Thyroid gland (tissue), 4 donors: ENCODE results near the gene MYO1A.

Experiments
- POLR2A ChIP-seq, 2 donors: fragments of 450-650 bp; IDR thresholded peaks; one replicate each; pipeline ENCODE4 v1.6.1; 2017; ENCODE audit warnings: antibody characterized with exemption in 2 of 2, mild to moderate bottlenecking in 2 of 2, moderate library complexity in 1 of 2
- TF ChIP-seq, protein P1 (sequence below), 6 experiments: fragments of 200-600 bp in 3 of 6; fragments of 450-650 bp in 3 of 6; sonication (generic) in 3 of 6; IDR thresholded peaks; one replicate each; pipeline ENCODE4 v1.5.1; 2016 to 2019; ENCODE audit warnings: antibody characterized with exemption in 6 of 6, mild to moderate bottlenecking in 2 of 6, inconsistent platforms in 1 of 6, moderate library complexity in 1 of 6

DNA sequence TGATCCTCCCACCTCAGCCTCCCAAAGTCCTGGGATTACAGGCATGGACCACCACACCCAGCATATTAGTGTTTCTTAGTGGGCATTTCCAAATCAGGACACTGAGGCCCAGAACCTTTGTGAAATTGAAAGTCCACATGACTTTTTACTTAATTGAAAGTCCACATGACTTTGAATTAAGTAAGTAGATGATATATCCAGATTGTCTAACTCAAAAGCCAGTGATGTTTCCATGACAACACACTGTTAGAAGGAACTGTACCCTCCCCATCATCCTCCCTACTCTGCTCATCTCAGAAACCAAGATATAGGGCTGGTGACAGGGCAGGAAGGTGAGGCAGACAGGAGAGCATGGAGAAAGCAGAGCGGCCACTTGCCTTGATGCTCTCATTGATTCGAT, 7.2 kb downstream of the MYO1A start:
- TF ChIP-seq, protein P1, sequence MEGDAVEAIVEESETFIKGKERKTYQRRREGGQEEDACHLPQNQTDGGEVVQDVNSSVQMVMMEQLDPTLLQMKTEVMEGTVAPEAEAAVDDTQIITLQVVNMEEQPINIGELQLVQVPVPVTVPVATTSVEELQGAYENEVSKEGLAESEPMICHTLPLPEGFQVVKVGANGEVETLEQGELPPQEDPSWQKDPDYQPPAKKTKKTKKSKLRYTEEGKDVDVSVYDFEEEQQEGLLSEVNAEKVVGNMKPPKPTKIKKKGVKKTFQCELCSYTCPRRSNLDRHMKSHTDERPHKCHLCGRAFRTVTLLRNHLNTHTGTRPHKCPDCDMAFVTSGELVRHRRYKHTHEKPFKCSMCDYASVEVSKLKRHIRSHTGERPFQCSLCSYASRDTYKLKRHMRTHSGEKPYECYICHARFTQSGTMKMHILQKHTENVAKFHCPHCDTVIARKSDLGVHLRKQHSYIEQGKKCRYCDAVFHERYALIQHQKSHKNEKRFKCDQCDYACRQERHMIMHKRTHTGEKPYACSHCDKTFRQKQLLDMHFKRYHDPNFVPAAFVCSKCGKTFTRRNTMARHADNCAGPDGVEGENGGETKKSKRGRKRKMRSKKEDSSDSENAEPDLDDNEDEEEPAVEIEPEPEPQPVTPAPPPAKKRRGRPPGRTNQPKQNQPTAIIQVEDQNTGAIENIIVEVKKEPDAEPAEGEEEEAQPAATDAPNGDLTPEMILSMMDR (IDR thresholded peaks at IDR 0.05): no peak
- no peak for TF ChIP-seq POLR2A (IDR thresholded peaks at IDR 0.05)
